Regular cardiac myocyte (primary cell): ENCODE results near the gene MUC22. TPM values are rescaled to one million over a fixed set of nuclear protein-coding genes. Genes with fewer than 3 reads are reported as not detected.

Experiments
- total RNA-seq: library from RNA; depleted of rRNA; stranded (reverse); fragments of >200 nt; gene quantifications from 2 replicates; pipeline ENCODE4 v1.2.3, GENCODE V29; 2014

Gene MUC22
- total RNA-seq: not detected in 2 replicates

GRCh38 chr6:31010393-31011060 lies at the start of gene MUC22:
TSS of gene MUC22 (plus strand) at chr6:31010474. CDS start at chr6:31010707, 233 bp downstream.

GRCh38 chr6:30983439-30983838 lies 26.8 kb upstream of the MUC22 start, which contains the start of gene MUC21:
TSS of gene MUC21 (plus strand) at chr6:30983718. CDS start at chr6:30983959, 241 bp downstream.

Other genes starting within 250 kb of the MUC22 start
- 12.1 and 46.8 TPM in 2 replicates for gene DDR1, start 126.0 kb upstream of the MUC22 start, total RNA-seq
- 7.3 and 13.8 TPM in 2 replicates for gene GTF2H4, start 102.3 kb upstream of the MUC22 start, total RNA-seq
- 14.4 and 16.5 TPM in 2 replicates for gene VARS2, start 96.2 kb upstream of the MUC22 start, total RNA-seq
- not detected in 2 replicates for gene SFTA2, start 78.3 kb upstream of the MUC22 start, total RNA-seq
- gene MUCL3, start 69.5 kb upstream of the MUC22 start, total RNA-seq: not detected in 2 replicates
- gene MUC21, start 26.8 kb upstream of the MUC22 start, total RNA-seq: not detected in 2 replicates
- gene C6orf15, start 102.1 kb downstream of the MUC22 start, total RNA-seq: not detected in 2 replicates
- 0.19 and 1.7 TPM in 2 replicates for gene PSORS1C1, start 104.3 kb downstream of the MUC22 start, total RNA-seq
- gene CDSN, start 110.0 kb downstream of the MUC22 start, total RNA-seq: under 0.01 TPM in 1 of 2 replicates, not detected in the other
- not detected in 2 replicates for gene PSORS1C2, start 128.6 kb downstream of the MUC22 start, total RNA-seq
- 14.7 and 19.0 TPM in 2 replicates for gene CCHCR1, start 147.3 kb downstream of the MUC22 start, total RNA-seq
- gene TCF19, start 148.1 kb downstream of the MUC22 start, total RNA-seq: 3.7 and 42.6 TPM in 2 replicates
- 0.38 and 3.4 TPM in 2 replicates for gene POU5F1, start 160.2 kb downstream of the MUC22 start, total RNA-seq